GM18505 (cell line): ENCODE results near the gene SHISA6.

Experiments
- ATAC-seq: cut with Tn5 transposase; IDR thresholded peaks from one replicate; pipeline ENCODE4 v1.9.1; 2021; ENCODE audit not compliant: unreplicated experiment
- POLR2A ChIP-seq: IDR thresholded peaks from 4 replicates; pipeline ENCODE4 v1.6.1; 2011; ENCODE audit warnings: borderline replicate concordance; ENCODE audit not compliant: insufficient read depth, insufficient read length; ENCODE audit errors: extremely low read depth

SHISA6 gene

GRCh38 chr17:11564589-11565380, 323.8 kb downstream of the SHISA6 start:
- no peak for TF ChIP-seq POLR2A
- ATAC-seq, result no peak

- ATAC-seq, result no peak
- no peak for TF ChIP-seq POLR2A
These were observed 324.6 kb downstream of the SHISA6 start for GRCh38 chr17:11565591-11565990.

- TF ChIP-seq POLR2A, result no peak
- no peak for ATAC-seq
These were observed 338.0 kb downstream of the SHISA6 start for GRCh38 chr17:11578998-11579397.

- ATAC-seq, result no peak
- no peak for TF ChIP-seq POLR2A
These were observed 339.7 kb downstream of the SHISA6 start for GRCh38 chr17:11580677-11581076.

GRCh38 chr17:11582217-11582616, 341.2 kb downstream of the SHISA6 start:
- no peak for TF ChIP-seq POLR2A
- no peak for ATAC-seq

GRCh38 chr17:11583306-11583992, 342.4 kb downstream of the SHISA6 start:
- TF ChIP-seq POLR2A, result no peak
- ATAC-seq, result no peak

- no peak for TF ChIP-seq POLR2A
- no peak for ATAC-seq
These were observed 348.7 kb downstream of the SHISA6 start for GRCh38 chr17:11589716-11590115.

GRCh38 chr17:11598274-11599221, 357.5 kb downstream of the SHISA6 start, which contains the start of gene DNAH9:
DNAH9 (plus strand) TSS chr17:11598470; CDS start chr17:11598499, 29 bp downstream.
- ATAC-seq, result no peak

GRCh38 chr17:11601661-11602060, 360.6 kb downstream of the SHISA6 start:
- TF ChIP-seq POLR2A, result no peak
- no peak for ATAC-seq

More at GRCh38 chr17:11598274-11599221, 357.5 kb downstream of the SHISA6 start, which contains the start of gene DNAH9:
- no peak for TF ChIP-seq POLR2A

- no peak for TF ChIP-seq POLR2A
These were observed 367.4 kb downstream of the SHISA6 start for GRCh38 chr17:11608396-11608795.

GRCh38 chr17:11610999-11611566, 370.1 kb downstream of the SHISA6 start:
- TF ChIP-seq POLR2A, result no peak
- no peak for ATAC-seq

More at GRCh38 chr17:11608396-11608795, 367.4 kb downstream of the SHISA6 start:
- no peak for ATAC-seq

- ATAC-seq, result no peak
- TF ChIP-seq POLR2A, result no peak
These were observed 371.9 kb downstream of the SHISA6 start for GRCh38 chr17:11612956-11613355.
